ENCODE results near the gene KIAA0930.
"Not testable (repeated sequence)": the region's sequence is repeated elsewhere in the genome, so short reads cannot be mapped to it uniquely, and the experiment has no call there.

The KIAA0930 gene

GRCh38 chr22:45200860-45201511 lies 39.7 kb downstream of the KIAA0930 start:
- DNase-seq: no peak

- no peak for DNase-seq
These were observed 40.5 kb downstream of the KIAA0930 start for GRCh38 chr22:45200230-45200629.

- DNase-seq: no peak
These were observed 41.0 kb downstream of the KIAA0930 start for GRCh38 chr22:45199723-45200122.

- no peak for DNase-seq
These were observed 42.3 kb downstream of the KIAA0930 start for GRCh38 chr22:45198463-45198795.

- no peak for DNase-seq
These were observed 42.9 kb downstream of the KIAA0930 start for GRCh38 chr22:45197606-45198462.

GRCh38 chr22:45196926-45197605 lies 43.6 kb downstream of the KIAA0930 start:
- no peak for DNase-seq

GRCh38 chr22:45196308-45196707 lies 44.4 kb downstream of the KIAA0930 start:
- DNase-seq: no peak

- no peak for DNase-seq
These were observed 45.1 kb downstream of the KIAA0930 start for GRCh38 chr22:45195616-45196015.

GRCh38 chr22:45194686-45195085 lies 46.0 kb downstream of the KIAA0930 start:
- DNase-seq: no peak

GRCh38 chr22:45192701-45193187 lies 48.0 kb downstream of the KIAA0930 start:
- DNase-seq: no peak

GRCh38 chr22:45191746-45192145 lies 48.9 kb downstream of the KIAA0930 start:
- DNase-seq: not testable (repeated sequence)

- DNase-seq: no peak
These were observed 50.4 kb downstream of the KIAA0930 start for GRCh38 chr22:45190202-45190872.

GRCh38 chr22:45188779-45189178 lies 51.9 kb downstream of the KIAA0930 start:
- no peak for DNase-seq

- DNase-seq: no peak
These were observed 52.8 kb downstream of the KIAA0930 start for GRCh38 chr22:45187891-45188290.

- no peak for DNase-seq
These were observed 54.8 kb downstream of the KIAA0930 start for GRCh38 chr22:45185718-45186514.

GRCh38 chr22:45183974-45184373 lies 56.7 kb downstream of the KIAA0930 start:
- no peak for DNase-seq

GRCh38 chr22:45181766-45182165 lies 58.9 kb downstream of the KIAA0930 start:
- no peak for DNase-seq

GRCh38 chr22:45181240-45181639 lies 59.5 kb downstream of the KIAA0930 start:
- no peak for DNase-seq

GRCh38 chr22:45180146-45180679 lies 60.5 kb downstream of the KIAA0930 start:
- DNase-seq: no peak

GRCh38 chr22:45179276-45180049 lies 61.2 kb downstream of the KIAA0930 start:
- DNase-seq: no peak

Data from bone marrow (tissue), 2 donors.